GM13976 (cell line): Measurements from ENCODE around the gene SMAD9.

Experiments used
- DNase-seq: peaks from one replicate; pipeline ENCODE4 v3.0.0; 2012; ENCODE audit warnings: low spot score
- CTCF ChIP-seq: IDR thresholded peaks from 2 replicates; pipeline ENCODE4 v1.5.1; 2012; ENCODE audit warnings: borderline replicate concordance, mild to moderate bottlenecking; ENCODE audit not compliant: insufficient read depth; ENCODE audit errors: extremely low read depth, missing control alignments, control extremely low read depth
- in situ Hi-C: fragments of 300-500 bp; cut with MboI; formaldehyde crosslinking; loops from one replicate; pipeline ENCODE4 v1.12.0; 2022; ENCODE audit warnings: low sequenced_read_pairs, mixed read lengths, inconsistent platforms; ENCODE audit not compliant: unreplicated experiment

Gene SMAD9

GRCh38 chr13:36847606-36848005, 72.4 kb downstream of the SMAD9 start:
- DNase-seq = no peak
- no peak for TF ChIP-seq CTCF
- in situ Hi-C loops = no loop called here

DNA sequence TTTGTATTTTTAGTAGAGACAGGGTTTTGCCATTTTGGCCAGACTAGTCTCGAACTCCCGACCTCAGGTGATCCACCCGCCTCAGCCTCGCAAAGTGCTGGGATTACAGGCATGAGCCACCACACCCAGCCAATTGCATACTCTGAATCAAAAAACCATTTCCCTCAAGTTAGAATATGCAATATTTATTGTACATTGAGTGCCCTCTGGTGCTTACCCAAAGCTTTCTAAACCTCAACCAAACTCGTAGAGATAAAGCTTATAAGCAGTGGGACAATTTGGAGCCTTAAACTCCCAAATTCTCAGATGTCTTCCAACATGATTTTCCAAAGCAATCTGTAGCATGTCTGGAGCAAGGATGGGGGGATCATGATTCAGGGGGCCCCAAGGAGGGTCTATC, 78.6 kb downstream of the SMAD9 start:
- no peak for TF ChIP-seq CTCF
- in situ Hi-C loops = no loop called here
- DNase-seq = no peak

GRCh38 chr13:36840718-36841250, 79.3 kb downstream of the SMAD9 start:
- DNase-seq = no peak
- no peak for TF ChIP-seq CTCF
- in situ Hi-C loops = no loop called here

- in situ Hi-C loops = no loop called here
These were observed 80.1 kb downstream of the SMAD9 start for GRCh38 chr13:36839981-36840380.

GRCh38 chr13:36839281-36839680, 80.8 kb downstream of the SMAD9 start:
- no peak for TF ChIP-seq CTCF
- DNase-seq = no peak
- in situ Hi-C loops = no loop called here

More at GRCh38 chr13:36839981-36840380, 80.1 kb downstream of the SMAD9 start:
- no peak for TF ChIP-seq CTCF
- no peak for DNase-seq

- TF ChIP-seq CTCF = no peak
- in situ Hi-C loops = no loop called here
- DNase-seq = no peak
These were observed 82.5 kb downstream of the SMAD9 start for GRCh38 chr13:36837354-36838092.

DNA sequence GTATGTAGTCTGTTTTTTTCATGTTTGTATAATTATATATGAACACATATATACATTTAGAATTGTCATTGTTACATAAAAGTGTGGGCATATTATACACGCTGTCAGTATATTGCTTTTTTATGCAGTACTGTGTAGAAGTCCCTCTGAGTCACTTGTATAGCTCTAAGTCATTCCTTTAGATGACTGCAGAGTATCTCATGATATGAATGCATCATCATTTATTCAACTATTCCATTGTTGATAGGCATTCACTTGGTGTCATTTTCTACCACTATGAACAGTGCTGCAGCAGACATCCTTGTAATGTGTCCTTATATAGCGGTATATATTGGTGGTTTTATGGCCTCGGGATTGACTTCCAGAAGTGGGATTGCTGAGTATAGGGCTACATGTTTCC, 85.7 kb downstream of the SMAD9 start:
- no peak for TF ChIP-seq CTCF
- in situ Hi-C loops = no loop called here
- no peak for DNase-seq
